ENCODE measurements around the gene SH3PXD2A. TPM values are rescaled to one million over a fixed set of nuclear protein-coding genes. Genes with fewer than 3 reads are reported as not detected.

The SH3PXD2A gene
- total RNA-seq, 4 donors from 2014 or later: 12.1 to 68.5 (median 21.7) TPM

- H3K36me3 ChIP-seq: no peaks in the 10 kb centered on the region
- no peaks in the 10 kb centered on the region for H3K27me3 ChIP-seq
- H3K9me3 ChIP-seq: no peaks in the 10 kb centered on the region
- H3K4me3 ChIP-seq: no peak overlapping the region
- no peak for DNase-seq
- no peak for TF ChIP-seq POLR2A (IDR thresholded peaks at IDR 0.05)
- TF ChIP-seq, protein P1, sequence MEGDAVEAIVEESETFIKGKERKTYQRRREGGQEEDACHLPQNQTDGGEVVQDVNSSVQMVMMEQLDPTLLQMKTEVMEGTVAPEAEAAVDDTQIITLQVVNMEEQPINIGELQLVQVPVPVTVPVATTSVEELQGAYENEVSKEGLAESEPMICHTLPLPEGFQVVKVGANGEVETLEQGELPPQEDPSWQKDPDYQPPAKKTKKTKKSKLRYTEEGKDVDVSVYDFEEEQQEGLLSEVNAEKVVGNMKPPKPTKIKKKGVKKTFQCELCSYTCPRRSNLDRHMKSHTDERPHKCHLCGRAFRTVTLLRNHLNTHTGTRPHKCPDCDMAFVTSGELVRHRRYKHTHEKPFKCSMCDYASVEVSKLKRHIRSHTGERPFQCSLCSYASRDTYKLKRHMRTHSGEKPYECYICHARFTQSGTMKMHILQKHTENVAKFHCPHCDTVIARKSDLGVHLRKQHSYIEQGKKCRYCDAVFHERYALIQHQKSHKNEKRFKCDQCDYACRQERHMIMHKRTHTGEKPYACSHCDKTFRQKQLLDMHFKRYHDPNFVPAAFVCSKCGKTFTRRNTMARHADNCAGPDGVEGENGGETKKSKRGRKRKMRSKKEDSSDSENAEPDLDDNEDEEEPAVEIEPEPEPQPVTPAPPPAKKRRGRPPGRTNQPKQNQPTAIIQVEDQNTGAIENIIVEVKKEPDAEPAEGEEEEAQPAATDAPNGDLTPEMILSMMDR (IDR thresholded peaks at IDR 0.05): no peak
- H3K27ac ChIP-seq: peak overlapping the region in 1 of 4 donors; percentile 16
- H3K4me1 ChIP-seq: no peaks in the 10 kb centered on the region
Observed at GRCh38 chr10:103576862-103577261, 278.5 kb downstream of the SH3PXD2A start.

DNA sequence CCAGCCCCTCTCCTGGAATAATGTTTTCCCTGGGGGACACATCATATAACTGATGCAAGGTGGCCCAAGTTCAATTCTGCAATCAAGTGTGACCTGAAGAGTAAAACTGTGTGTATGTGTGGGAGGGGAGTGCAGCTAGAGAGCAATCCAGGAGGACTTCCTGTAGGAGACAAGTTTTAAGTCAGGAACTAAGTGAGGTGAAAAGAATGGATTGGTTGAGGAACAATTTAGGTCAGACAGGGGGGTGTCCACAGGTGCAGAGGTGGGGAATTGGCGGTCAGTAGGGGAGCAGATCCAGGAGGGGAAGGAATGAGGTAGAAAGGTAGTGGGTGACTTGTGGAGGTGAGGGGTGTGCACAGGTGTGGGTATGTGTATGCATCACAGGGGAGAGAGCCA is 279.3 kb downstream of the SH3PXD2A start:
- peaks cover 0 to 3% (median 0%) of the 10 kb centered on the region in 4 donors for H3K4me1 ChIP-seq
- H3K27ac ChIP-seq: peak overlapping the region in 1 of 4 donors; percentile 16
- no peak overlapping the region for H3K4me3 ChIP-seq
- no peaks in the 10 kb centered on the region for H3K27me3 ChIP-seq
- TF ChIP-seq POLR2A (IDR thresholded peaks at IDR 0.05): no peak
- TF ChIP-seq, protein P1 (IDR thresholded peaks at IDR 0.05): no peak
- H3K9me3 ChIP-seq: no peaks in the 10 kb centered on the region
- DNase-seq: no peak
- H3K36me3 ChIP-seq: no peaks in the 10 kb centered on the region

DNA sequence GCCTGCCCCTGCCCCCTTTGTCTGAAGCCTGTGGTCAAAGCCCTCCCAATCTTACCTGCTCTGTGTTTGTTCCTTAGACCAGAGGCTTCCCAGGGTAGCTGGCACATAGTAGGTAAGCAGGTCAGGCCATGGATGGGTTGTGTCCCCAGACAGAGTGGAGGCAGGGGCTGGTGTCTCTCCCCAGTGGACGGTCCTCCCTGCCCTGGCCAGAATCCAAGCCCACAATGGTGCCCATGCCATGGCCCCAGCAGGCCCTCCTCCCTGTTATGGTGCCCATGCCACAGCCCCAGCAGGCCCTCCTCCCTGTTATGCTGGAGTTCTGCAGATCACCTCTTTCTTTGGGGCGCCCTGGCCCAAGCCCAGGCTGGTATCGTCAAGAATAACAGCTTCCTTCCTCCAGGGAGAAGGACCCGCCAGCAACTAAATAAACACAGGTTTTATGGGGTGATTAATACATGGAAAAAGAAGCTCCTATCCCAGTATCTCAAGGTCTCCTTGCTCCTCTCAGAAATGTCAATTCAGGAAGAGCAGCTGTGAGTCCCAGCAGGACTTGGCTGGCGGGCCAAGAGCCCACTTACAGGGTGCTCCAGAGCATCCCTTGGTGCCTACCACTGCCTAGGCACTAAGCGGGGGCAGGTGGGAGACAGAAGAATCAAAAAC is 279.8 kb downstream of the SH3PXD2A start:
- no peaks in the 10 kb centered on the region for H3K36me3 ChIP-seq
- H3K4me3 ChIP-seq: no peak overlapping the region
- H3K27me3 ChIP-seq: no peaks in the 10 kb centered on the region
- H3K27ac ChIP-seq: peak overlapping the region in 1 of 4 donors; percentile 16
- H3K9me3 ChIP-seq: no peaks in the 10 kb centered on the region
- peaks cover 0 to 8% (median 0%) of the 10 kb centered on the region in 4 donors for H3K4me1 ChIP-seq
- DNase-seq: no peak
- no peak for TF ChIP-seq POLR2A (IDR thresholded peaks at IDR 0.05)
- TF ChIP-seq, protein P1 (IDR thresholded peaks at IDR 0.05): no peak

DNA sequence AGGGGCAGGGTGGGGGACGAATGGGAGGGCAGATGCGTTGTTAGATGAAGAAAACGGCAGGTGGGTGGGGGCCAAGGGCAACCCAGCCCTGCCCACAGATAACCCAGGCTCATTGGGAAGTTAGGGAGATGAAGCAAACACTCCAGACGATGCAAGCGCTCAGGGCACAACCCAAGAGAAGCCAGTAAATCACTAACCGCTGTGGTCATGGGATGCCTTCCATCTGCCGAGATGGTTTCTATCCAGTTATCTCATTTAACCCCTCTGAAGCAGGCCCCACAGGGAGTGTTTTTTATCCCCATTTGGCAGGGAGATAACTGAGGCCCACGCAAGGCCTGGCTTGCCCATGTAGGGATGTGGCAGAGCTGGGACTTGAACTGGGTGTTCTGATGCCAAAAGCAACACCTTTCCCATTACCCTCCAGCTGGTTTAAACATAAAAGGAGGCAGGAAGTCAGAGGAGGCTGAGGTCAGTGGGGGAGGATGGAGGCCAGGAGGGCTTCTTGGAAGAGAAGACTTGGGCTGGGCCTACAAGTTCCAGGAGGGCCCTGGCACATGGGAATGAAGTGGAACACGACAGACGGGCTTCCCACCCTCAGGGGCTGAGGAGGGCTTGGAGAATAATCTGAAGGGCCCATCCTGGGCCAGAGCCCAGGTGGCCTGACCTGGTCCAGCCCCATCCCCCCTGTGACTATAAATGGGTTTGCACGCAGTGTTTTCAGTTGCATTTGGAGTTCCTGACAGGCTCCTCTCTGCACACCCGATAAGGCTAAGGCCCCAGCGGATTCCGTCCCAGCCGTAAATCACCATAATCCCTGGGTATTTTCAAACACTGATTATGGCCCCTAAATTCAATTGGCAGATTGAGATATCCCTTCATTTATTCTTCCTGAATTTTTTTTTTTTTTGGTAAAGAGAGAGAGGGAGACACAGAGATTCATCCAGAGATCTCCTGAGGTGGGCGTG is 281.0 kb downstream of the SH3PXD2A start:
- H3K27me3 ChIP-seq: no peaks in the 10 kb centered on the region
- H3K9me3 ChIP-seq: no peaks in the 10 kb centered on the region
- no peak overlapping the region for H3K4me3 ChIP-seq
- H3K27ac ChIP-seq: no peak overlapping the region
- H3K4me1 ChIP-seq: peaks cover 0 to 10% (median 0%) of the 10 kb centered on the region in 4 donors
- H3K36me3 ChIP-seq: no peaks in the 10 kb centered on the region
- no peak for DNase-seq
- TF ChIP-seq, protein P1 (IDR thresholded peaks at IDR 0.05): no peak
- no peak for TF ChIP-seq POLR2A (IDR thresholded peaks at IDR 0.05)

DNA sequence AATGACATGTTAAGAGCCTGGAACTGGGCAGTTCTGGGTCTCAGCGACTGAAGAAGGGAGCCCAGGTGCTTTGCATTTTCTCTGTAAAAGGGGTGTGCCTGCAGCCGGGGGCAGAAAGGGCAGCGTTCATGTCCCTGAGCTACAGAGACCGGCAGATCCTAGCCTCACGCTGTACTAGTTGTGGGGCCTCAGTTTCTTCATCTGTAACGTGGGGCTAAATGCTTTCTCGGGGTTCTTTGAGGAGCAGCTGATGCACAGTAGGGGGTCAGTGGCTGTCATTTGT is 282.2 kb downstream of the SH3PXD2A start:
- H3K4me1 ChIP-seq: peaks cover 0 to 10% (median 0%) of the 10 kb centered on the region in 4 donors
- TF ChIP-seq POLR2A (IDR thresholded peaks at IDR 0.05): no peak
- TF ChIP-seq, protein P1 (IDR thresholded peaks at IDR 0.05): no peak

More for the DNA sequence above, 282.2 kb downstream of the SH3PXD2A start:
- no peaks in the 10 kb centered on the region for H3K9me3 ChIP-seq
- no peak for DNase-seq
- H3K36me3 ChIP-seq: no peaks in the 10 kb centered on the region
- H3K27ac ChIP-seq: no peak overlapping the region
- H3K27me3 ChIP-seq: no peaks in the 10 kb centered on the region
- no peak overlapping the region for H3K4me3 ChIP-seq

Measured in Peyer's patch (tissue), 4 donors.